Mesenchymal stem cell (in vitro differentiated cells and primary cell): ENCODE results near the gene ANKRD12. TPM values are rescaled to one million over a fixed set of nuclear protein-coding genes. Genes with fewer than 3 reads are reported as not detected.

Experiments used
- DNase-seq: peaks from one replicate; pipeline ENCODE4 v3.0.0-alpha.2; 2013
- H2AFZ ChIP-seq: one replicate; pipeline ENCODE4 v1.6.1; 2013; ENCODE audit warnings: low read depth, mild to moderate bottlenecking, control low read depth, inconsistent platforms, low read length, moderate library complexity
- H2AK5ac ChIP-seq: 2 replicates; pipeline ENCODE4 v1.6.1; 2013; ENCODE audit warnings: low read length, moderate library complexity, mild to moderate bottlenecking, inconsistent platforms; ENCODE audit not compliant: severe bottlenecking
- H2BK120ac ChIP-seq: one replicate; pipeline ENCODE4 v1.6.1; 2013; ENCODE audit warnings: low read depth, mild to moderate bottlenecking, inconsistent platforms, low read length, moderate library complexity
- H2BK12ac ChIP-seq, 2 experiments: one replicate each; pipeline ENCODE4 v1.6.1; 2013; ENCODE audit warnings: inconsistent platforms in 2 of 2, low read length in 2 of 2, mild to moderate bottlenecking in 2 of 2, moderate library complexity in 2 of 2, control low read depth in 1 of 2
- H2BK15ac ChIP-seq: one replicate; pipeline ENCODE4 v1.6.1; 2013; ENCODE audit warnings: mild to moderate bottlenecking, low read depth, inconsistent platforms; ENCODE audit not compliant: poor library complexity, severe bottlenecking
- H2BK5ac ChIP-seq: 2 replicates; pipeline ENCODE4 v1.6.1; 2013; ENCODE audit warnings: low read depth, mild to moderate bottlenecking, low read length, control low read depth, inconsistent platforms; ENCODE audit not compliant: poor library complexity, severe bottlenecking
- H3K14ac ChIP-seq, 2 experiments: one replicate each; pipeline ENCODE4 v1.6.1; 2013; ENCODE audit warnings: inconsistent platforms in 2 of 2, low read length in 2 of 2, control low read depth in 1 of 2, mild to moderate bottlenecking in 1 of 2, moderate library complexity in 1 of 2
- H3K18ac ChIP-seq, 2 experiments: one replicate each; pipeline ENCODE4 v1.6.1; 2013; ENCODE audit warnings: inconsistent platforms in 2 of 2, low read length in 2 of 2, control low read depth in 1 of 2, low read depth in 1 of 2, mild to moderate bottlenecking in 1 of 2
- H3K23ac ChIP-seq, 2 experiments: one replicate each; pipeline ENCODE4 v1.6.1; 2013; ENCODE audit warnings: inconsistent platforms in 2 of 2, low read length in 2 of 2, mild to moderate bottlenecking in 2 of 2, moderate library complexity in 2 of 2, control low read depth in 1 of 2
- H3K27ac ChIP-seq: 2 replicates; pipeline ENCODE4 v1.5.1; 2013; ENCODE audit warnings: mild to moderate bottlenecking, moderate library complexity, low read length, control low read depth, inconsistent platforms; ENCODE audit not compliant: poor library complexity, severe bottlenecking
- H3K27me3 ChIP-seq, 2 experiments: 2 replicates each; pipeline versions ENCODE4 v1.6.1 to v1.7.0; 2013; ENCODE audit warnings: low read length in 2 of 2, mild to moderate bottlenecking in 2 of 2, moderate library complexity in 2 of 2, control low read depth in 1 of 2, inconsistent platforms in 1 of 2; ENCODE audit not compliant: control insufficient read depth in 1 of 2, insufficient read depth in 1 of 2
- H3K36me3 ChIP-seq, 2 experiments: 2 replicates each; pipeline versions ENCODE4 v1.6.1 to v1.7.0; 2013; ENCODE audit warnings: low read length in 2 of 2, control low read depth in 1 of 2, inconsistent platforms in 1 of 2, low read depth in 1 of 2, mild to moderate bottlenecking in 1 of 2; ENCODE audit not compliant: insufficient read depth in 2 of 2, control insufficient read depth in 1 of 2
- H3K4ac ChIP-seq, 2 experiments: one replicate each; pipeline ENCODE4 v1.6.1; 2013; ENCODE audit warnings: inconsistent platforms in 2 of 2, low read length in 2 of 2, mild to moderate bottlenecking in 2 of 2, moderate library complexity in 2 of 2, control low read depth in 1 of 2, low read depth in 1 of 2
- H3K4me1 ChIP-seq: 2 replicates; pipeline ENCODE4 v1.6.1; 2013; ENCODE audit warnings: low read depth, low read length, control low read depth; ENCODE audit not compliant: control insufficient read depth, insufficient read depth
- H3K4me2 ChIP-seq: 2 replicates; pipeline ENCODE4 v1.6.1; 2013; ENCODE audit warnings: low read length, mild to moderate bottlenecking, inconsistent platforms; ENCODE audit not compliant: poor library complexity, severe bottlenecking
- H3K4me3 ChIP-seq, 2 experiments: 2 replicates each; pipeline versions ENCODE4 v1.5.1 to v1.7.0; 2013; ENCODE audit warnings: low read length in 2 of 2, mild to moderate bottlenecking in 2 of 2, control low read depth in 1 of 2, low read depth in 1 of 2; ENCODE audit not compliant: insufficient read depth in 1 of 2
- H3K79me1 ChIP-seq: replicated peaks from 2 replicates; pipeline ENCODE4 v1.6.1; 2013; ENCODE audit warnings: mild to moderate bottlenecking, control low read depth, low read length, inconsistent platforms; ENCODE audit not compliant: poor library complexity, severe bottlenecking
- H3K9ac ChIP-seq: 2 replicates; pipeline ENCODE4 v1.7.0; 2013; ENCODE audit warnings: mild to moderate bottlenecking, low read length, moderate library complexity
- H3K9me3 ChIP-seq: 2 replicates; pipeline ENCODE4 v1.7.0; 2013; ENCODE audit warnings: mild to moderate bottlenecking, low read length; ENCODE audit not compliant: control insufficient read depth
- H4K8ac ChIP-seq: one replicate; pipeline ENCODE4 v1.6.1; 2013; ENCODE audit warnings: inconsistent platforms, mild to moderate bottlenecking, low read length, moderate library complexity
- H4K91ac ChIP-seq: one replicate; pipeline ENCODE4 v1.6.1; 2013; ENCODE audit warnings: mild to moderate bottlenecking, low read length, inconsistent platforms
- WGBS: methylation state at CpG from one replicate; pipeline ENCODE4 v1.1.7; 2013; ENCODE audit warnings: mixed read lengths; 5-methylcytosine and 5-hydroxymethylcytosine counted together
- small RNA-seq: library from polyadenylated mRNA; stranded (forward); fragments of <200 nt; extraction: miRNeasy Mini kit (QIAGEN cat#:217004); gene quantifications from one replicate; pipeline ENCODE3, GENCODE V24; 2013; ENCODE audit warnings: low read depth

The ANKRD12 gene

GRCh38 chr18:9334973-9335696 lies 198.6 kb downstream of the ANKRD12 start:
- WGBS, result 6% methylated on average over 46 of the region's 55 CpGs
- Histone ChIP-seq H4K8ac (no peak overlapping the region), H3K18ac (peak overlapping the region; percentile 71 to 94), H3K4ac (peak overlapping the region in 1 of 2 experiments; percentile 88), H3K9ac (peak overlapping the region; percentile 93), H2AK5ac (no peak overlapping the region), H3K4me2 (peak overlapping the region; percentile 74), H2BK5ac (peak overlapping the region; percentile 94), H2BK12ac (peak overlapping the region in 1 of 2 experiments; percentile 68), H3K9me3 (no peaks in the 10 kb centered on the region), H3K27ac (peak overlapping the region; percentile 72), H2AFZ (peak overlapping the region; percentile 61), H3K27me3 (no peaks in the 10 kb centered on the region), H3K14ac (peak overlapping the region in 1 of 2 experiments; percentile 90), H3K36me3 (peaks cover 5 to 28% of the 10 kb centered on the region in 2 experiments), H3K4me3 (peak overlapping the region; percentile 84 to 93), H3K23ac (no peak overlapping the region), H2BK15ac (peak overlapping the region; percentile 96), H3K4me1 (peaks cover 6% of the 10 kb centered on the region), H2BK120ac (peak overlapping the region; percentile 76), H3K79me1 (peaks cover 6% of the 10 kb centered on the region), H4K91ac (no peak overlapping the region)
- DNase-seq, result no peak

Small RNAs within 50 kb of the gene (small RNA-seq; reads per million reads assigned to genes)
- not detected for gene RF00019
